Measurements from ENCODE around the gene KIF5B. TPM values are rescaled to one million over a fixed set of nuclear protein-coding genes. Genes with fewer than 3 reads are reported as not detected.

The KIF5B gene
- total RNA-seq, 2 donors from 2014 or later: 142 to 155 TPM

GRCh38 chr10:31961277-31962074 is 94.7 kb downstream of the KIF5B start:
- Histone ChIP-seq H3K4me1 (peaks cover 0 to 6% of the 10 kb centered on the region in 2 donors), H3K36me3 (no peaks in the 10 kb centered on the region), H3K9me3 (no peaks in the 10 kb centered on the region), H3K27me3 (no peaks in the 10 kb centered on the region), H3K4me3 (no peak overlapping the region), H3K27ac (no peak overlapping the region)
- TF ChIP-seq CTCF (IDR thresholded peaks at IDR 0.05): no peak
- no peak for DNase-seq (ENCODE audit: low spot score)

GRCh38 chr10:31959461-31960173 is 96.6 kb downstream of the KIF5B start:
- Histone ChIP-seq H3K27ac (no peak overlapping the region), H3K4me3 (no peak overlapping the region), H3K27me3 (no peaks in the 10 kb centered on the region), H3K4me1 (peaks cover 0 to 6% of the 10 kb centered on the region in 2 donors), H3K9me3 (peaks cover 0 to under 1% of the 10 kb centered on the region in 2 donors), H3K36me3 (no peaks in the 10 kb centered on the region)
- no peak for TF ChIP-seq CTCF (IDR thresholded peaks at IDR 0.05)
- DNase-seq (ENCODE audit: low spot score): no peak

Other genes with a start within 250 kb of the KIF5B start
- 10 to 100 TPM; 20.8 to 24.1 TPM for gene ARHGAP12, start 127.6 kb downstream of the KIF5B start, total RNA-seq

Data from right atrium auricular region (tissue), 2 donors.